Epithelial cell of esophagus (primary cell): ENCODE measurements around the gene CEP295NL.
A peak's percentile ranks its signal among the peaks of the same experiment; 100 is the strongest.

Experiments used
- DNase-seq: peaks from one replicate; pipeline ENCODE4 v3.0.0; 2010; ENCODE audit warnings: low read depth
- H3K4me3 ChIP-seq: 2 replicates; pipeline ENCODE4 v1.5.1; 2011; ENCODE audit warnings: mild to moderate bottlenecking, low read length, control low read depth
- TF ChIP-seq, protein P1 (sequence below): IDR thresholded peaks from 2 replicates; pipeline ENCODE4 v1.5.1; 2011; ENCODE audit warnings: low read depth, mild to moderate bottlenecking, low read length, control low read depth, inconsistent platforms; ENCODE audit not compliant: insufficient read depth; ENCODE audit errors: missing control alignments

Gene CEP295NL

GRCh38 chr17:78885956-78886355, 17.0 kb downstream of the CEP295NL start:
- H3K4me3 ChIP-seq, result no peak overlapping the region
- no peak for DNase-seq
- TF ChIP-seq, protein P1, sequence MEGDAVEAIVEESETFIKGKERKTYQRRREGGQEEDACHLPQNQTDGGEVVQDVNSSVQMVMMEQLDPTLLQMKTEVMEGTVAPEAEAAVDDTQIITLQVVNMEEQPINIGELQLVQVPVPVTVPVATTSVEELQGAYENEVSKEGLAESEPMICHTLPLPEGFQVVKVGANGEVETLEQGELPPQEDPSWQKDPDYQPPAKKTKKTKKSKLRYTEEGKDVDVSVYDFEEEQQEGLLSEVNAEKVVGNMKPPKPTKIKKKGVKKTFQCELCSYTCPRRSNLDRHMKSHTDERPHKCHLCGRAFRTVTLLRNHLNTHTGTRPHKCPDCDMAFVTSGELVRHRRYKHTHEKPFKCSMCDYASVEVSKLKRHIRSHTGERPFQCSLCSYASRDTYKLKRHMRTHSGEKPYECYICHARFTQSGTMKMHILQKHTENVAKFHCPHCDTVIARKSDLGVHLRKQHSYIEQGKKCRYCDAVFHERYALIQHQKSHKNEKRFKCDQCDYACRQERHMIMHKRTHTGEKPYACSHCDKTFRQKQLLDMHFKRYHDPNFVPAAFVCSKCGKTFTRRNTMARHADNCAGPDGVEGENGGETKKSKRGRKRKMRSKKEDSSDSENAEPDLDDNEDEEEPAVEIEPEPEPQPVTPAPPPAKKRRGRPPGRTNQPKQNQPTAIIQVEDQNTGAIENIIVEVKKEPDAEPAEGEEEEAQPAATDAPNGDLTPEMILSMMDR, result no peak

- H3K4me3 ChIP-seq, result no peak overlapping the region
- no peak for DNase-seq
- TF ChIP-seq, protein P1, result no peak
Observed at GRCh38 chr17:78884876-78885667, 17.9 kb downstream of the CEP295NL start.

GRCh38 chr17:78884148-78884825, 18.7 kb downstream of the CEP295NL start:
- no peak for DNase-seq
- H3K4me3 ChIP-seq, result no peak overlapping the region
- TF ChIP-seq, protein P1, result no peak

DNA sequence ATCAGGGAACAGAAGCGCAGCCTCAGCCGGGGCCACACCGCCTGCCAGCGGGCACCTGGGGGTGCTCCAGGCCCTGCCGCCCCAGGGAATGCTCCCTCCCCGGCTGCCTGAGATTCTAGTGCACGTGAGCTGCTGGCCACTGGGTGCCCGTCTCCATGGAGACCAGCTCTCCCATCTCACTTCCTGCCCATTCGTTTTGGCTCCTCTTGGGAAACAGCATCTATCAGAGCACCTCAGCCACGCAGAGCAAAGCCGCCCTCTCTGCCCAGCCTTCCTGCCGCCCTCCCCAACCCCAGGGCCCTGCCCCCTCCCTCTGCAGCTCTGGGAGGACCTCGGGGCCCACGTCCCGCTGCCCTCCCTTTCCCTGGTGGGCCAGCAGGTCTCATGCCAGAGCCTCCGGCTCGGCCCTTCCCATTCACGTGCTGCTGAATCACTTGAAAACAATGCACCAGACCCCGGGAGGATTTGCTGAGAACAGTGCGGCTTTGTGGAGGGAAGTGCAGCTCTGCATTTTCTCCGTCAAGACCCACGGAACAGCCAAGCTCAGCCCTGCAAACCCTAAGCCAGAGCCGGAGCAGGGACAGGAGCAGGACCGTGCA, 19.4 kb downstream of the CEP295NL start:
- TF ChIP-seq, protein P1, result no peak
- peak; percentile 50 for DNase-seq
- H3K4me3 ChIP-seq, result no peak overlapping the region

DNA sequence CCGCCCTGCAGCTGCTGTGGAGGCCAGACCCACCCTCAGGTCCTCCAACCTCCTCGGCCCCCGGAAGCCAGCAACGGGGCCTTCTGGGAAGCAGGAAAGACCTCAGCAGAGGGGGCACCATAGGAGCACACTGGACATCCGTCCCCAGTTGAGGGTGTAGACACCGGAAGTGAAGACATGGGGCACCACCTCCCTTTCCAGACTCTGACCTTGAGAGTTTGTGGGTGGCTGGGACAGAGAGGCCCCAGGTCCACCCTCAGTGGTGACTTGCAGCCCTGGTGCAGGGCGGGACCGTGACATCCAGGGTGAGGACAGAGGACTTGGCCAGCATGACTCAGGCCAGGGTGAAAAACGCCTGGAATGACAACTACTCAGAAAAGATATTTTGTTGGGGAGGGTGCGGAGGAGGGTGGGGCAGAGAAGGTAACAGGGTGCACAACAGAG, 19.9 kb downstream of the CEP295NL start:
- H3K4me3 ChIP-seq, result no peak overlapping the region
- TF ChIP-seq, protein P1, result no peak
- peak; percentile 62 for DNase-seq

DNA sequence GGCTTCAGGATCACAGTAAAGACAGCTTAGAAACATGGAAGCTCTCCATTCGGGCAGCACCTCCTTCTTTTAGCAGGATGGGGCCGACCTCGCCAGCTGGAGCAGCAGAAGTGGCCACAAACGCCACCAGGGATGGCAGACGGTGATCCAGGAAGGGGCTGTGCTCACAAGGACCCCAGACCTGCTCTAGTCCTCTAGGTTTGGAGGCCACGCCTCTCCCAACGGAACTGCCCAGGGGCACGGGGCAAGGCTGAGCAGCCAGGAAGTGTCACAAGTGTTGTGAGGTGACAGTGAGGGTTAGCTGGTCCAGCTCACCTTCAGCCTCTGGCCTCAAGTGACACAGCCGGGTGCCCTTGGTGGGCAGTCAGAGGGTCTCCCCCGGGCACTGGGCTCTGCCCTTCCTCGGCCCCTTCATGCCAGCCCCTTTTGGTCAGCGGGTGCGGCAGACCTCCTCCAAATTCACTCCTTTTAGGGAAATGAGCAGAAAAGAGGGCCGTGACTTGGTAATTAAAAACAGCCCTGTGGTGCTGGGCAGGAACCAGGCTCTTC, 20.4 kb downstream of the CEP295NL start:
- H3K4me3 ChIP-seq, result no peak overlapping the region
- TF ChIP-seq, protein P1, result no peak
- no peak for DNase-seq
